Activated CD8-positive, alpha-beta memory T cell treated with anti-CD3 and anti-CD28 coated beads for 24 hours (primary cell): Measurements from ENCODE around the gene SPIRE1.
"Not testable (repeated sequence)": the region's sequence is repeated elsewhere in the genome, so short reads cannot be mapped to it uniquely, and the experiment has no call there.

Source experiments
- DNase-seq: peaks from one replicate; pipeline ENCODE4 v3.0.0-alpha.2; 2020

The SPIRE1 gene

GRCh38 chr18:12551466-12551865, 106.4 kb downstream of the SPIRE1 start:
- not testable (repeated sequence) for DNase-seq

- DNase-seq: no peak
These were observed 114.2 kb downstream of the SPIRE1 start for GRCh38 chr18:12543697-12544096.

GRCh38 chr18:12540751-12541150, 117.2 kb downstream of the SPIRE1 start:
- no peak for DNase-seq

GRCh38 chr18:12539158-12539557, 118.7 kb downstream of the SPIRE1 start:
- DNase-seq: not testable (repeated sequence)

- DNase-seq: no peak
These were observed 123.1 kb downstream of the SPIRE1 start for GRCh38 chr18:12534820-12535219.

- DNase-seq: no peak
These were observed 125.2 kb downstream of the SPIRE1 start for GRCh38 chr18:12532661-12533060.

- DNase-seq: no peak
These were observed 126.2 kb downstream of the SPIRE1 start for GRCh38 chr18:12531749-12532148.

- DNase-seq: no peak
These were observed 137.4 kb downstream of the SPIRE1 start for GRCh38 chr18:12520442-12520992.

- no peak for DNase-seq
These were observed 138.9 kb downstream of the SPIRE1 start for GRCh38 chr18:12518832-12519531.

GRCh38 chr18:12518326-12518725, 139.6 kb downstream of the SPIRE1 start:
- no peak for DNase-seq

GRCh38 chr18:12517142-12517825, 140.6 kb downstream of the SPIRE1 start:
- DNase-seq: no peak

- no peak for DNase-seq
These were observed 141.8 kb downstream of the SPIRE1 start for GRCh38 chr18:12516049-12516630.

GRCh38 chr18:12515550-12515949, 142.4 kb downstream of the SPIRE1 start:
- DNase-seq: no peak

- DNase-seq: no peak
These were observed 150.9 kb downstream of the SPIRE1 start for GRCh38 chr18:12507007-12507406.

GRCh38 chr18:12500986-12501385, 156.9 kb downstream of the SPIRE1 start:
- no peak for DNase-seq

- DNase-seq: no peak
These were observed 160.1 kb downstream of the SPIRE1 start for GRCh38 chr18:12497839-12498238.

- no peak for DNase-seq
These were observed 160.6 kb downstream of the SPIRE1 start for GRCh38 chr18:12497296-12497695.

GRCh38 chr18:12492907-12493306, 165.0 kb downstream of the SPIRE1 start:
- DNase-seq: no peak

GRCh38 chr18:12491611-12492435, 166.1 kb downstream of the SPIRE1 start:
- DNase-seq: no peak

- DNase-seq: no peak
These were observed 172.3 kb downstream of the SPIRE1 start for GRCh38 chr18:12485479-12486105.

GRCh38 chr18:12481915-12482314, 176.0 kb downstream of the SPIRE1 start:
- DNase-seq: not testable (repeated sequence)

GRCh38 chr18:12479982-12480381, 177.9 kb downstream of the SPIRE1 start:
- no peak for DNase-seq
